ENCODE measurements around the gene HLCS. TPM values are rescaled to one million over a fixed set of nuclear protein-coding genes. Genes with fewer than 3 reads are reported as not detected.
A peak's percentile ranks its signal among the peaks of the same experiment; 100 is the strongest.

The HLCS gene
- total and polyA plus RNA-seq, 5 experiments from 2014 or later: 6.2 to 13.4 (median 12.3) TPM

- Mint-ChIP-seq H3K4me1 (peaks cover 8 to 11% (median 10%) of the 10 kb centered on the region in 4 donors), H3K27ac (no peak overlapping the region), H3K9me3 (no peaks in the 10 kb centered on the region), H3K27me3 (no peaks in the 10 kb centered on the region), H3K4me3 (no peak overlapping the region), H3K36me3 (peaks cover 0 to 25% (median 4%) of the 10 kb centered on the region in 3 donors)
- DNase-seq: no peak
- POLR2A ChIA-PET: no interaction called here
- ATAC-seq: no peak
Measured at GRCh38 chr21:36916718-36917117, 49.8 kb downstream of the HLCS start.

GRCh38 chr21:36915696-36916245 lies 50.7 kb downstream of the HLCS start:
- ATAC-seq: no peak
- Mint-ChIP-seq H3K4me1 (peaks cover 8 to 11% (median 10%) of the 10 kb centered on the region in 4 donors), H3K36me3 (peaks cover 0 to 23% (median 3%) of the 10 kb centered on the region in 3 donors), H3K9me3 (no peaks in the 10 kb centered on the region), H3K27me3 (no peaks in the 10 kb centered on the region), H3K4me3 (no peak overlapping the region), H3K27ac (peak overlapping the region in 1 of 10 donors; percentile 50)
- DNase-seq: no peak
- POLR2A ChIA-PET: no interaction called here

GRCh38 chr21:36915014-36915695 lies 51.3 kb downstream of the HLCS start:
- ATAC-seq: no peak
- H3K27ac Mint-ChIP-seq: no peak overlapping the region
- H3K4me1 Mint-ChIP-seq: peaks cover 8 to 11% (median 10%) of the 10 kb centered on the region in 4 donors
- POLR2A ChIA-PET: no interaction called here
- DNase-seq: no peak
- peaks cover 0 to 20% (median 3%) of the 10 kb centered on the region in 3 donors for H3K36me3 Mint-ChIP-seq
- no peak overlapping the region for H3K4me3 Mint-ChIP-seq
- no peaks in the 10 kb centered on the region for H3K9me3 Mint-ChIP-seq
- no peaks in the 10 kb centered on the region for H3K27me3 Mint-ChIP-seq

GRCh38 chr21:36914244-36915013 lies 52.0 kb downstream of the HLCS start:
- DNase-seq (no peak), ATAC-seq (no peak)
- H3K9me3 Mint-ChIP-seq: no peaks in the 10 kb centered on the region
- POLR2A ChIA-PET: no interaction called here
- H3K36me3 Mint-ChIP-seq: peaks cover 0 to 22% (median 7%) of the 10 kb centered on the region in 3 donors
- no peak overlapping the region for H3K4me3 Mint-ChIP-seq
- H3K4me1 Mint-ChIP-seq: peaks cover 9 to 11% (median 10%) of the 10 kb centered on the region in 4 donors
- H3K27ac Mint-ChIP-seq: no peak overlapping the region
- H3K27me3 Mint-ChIP-seq: no peaks in the 10 kb centered on the region

GRCh38 chr21:36913247-36914169 lies 53.0 kb downstream of the HLCS start:
- Mint-ChIP-seq H3K4me3 (no peak overlapping the region), H3K9me3 (no peaks in the 10 kb centered on the region), H3K27ac (no peak overlapping the region), H3K27me3 (no peaks in the 10 kb centered on the region), H3K4me1 (peaks cover 6 to 11% (median 10%) of the 10 kb centered on the region in 4 donors), H3K36me3 (peaks cover 0 to 17% (median 9%) of the 10 kb centered on the region in 3 donors)
- POLR2A ChIA-PET: no interaction called here
- ATAC-seq: no peak
- no peak for DNase-seq

GRCh38 chr21:36910581-36911307 lies 55.7 kb downstream of the HLCS start:
- POLR2A ChIA-PET: no interaction called here
- no peak overlapping the region for H3K27ac Mint-ChIP-seq

GRCh38 chr21:36909901-36910561 lies 56.4 kb downstream of the HLCS start:
- H3K4me3 Mint-ChIP-seq: no peak overlapping the region
- peaks cover 0 to 3% (median 1%) of the 10 kb centered on the region in 4 donors for H3K4me1 Mint-ChIP-seq
- no peaks in the 10 kb centered on the region for H3K9me3 Mint-ChIP-seq
- no peaks in the 10 kb centered on the region for H3K27me3 Mint-ChIP-seq
- peaks cover 0 to 10% (median 6%) of the 10 kb centered on the region in 3 donors for H3K36me3 Mint-ChIP-seq
- DNase-seq (no peak), ATAC-seq (no peak)
- POLR2A ChIA-PET: no interaction called here
- H3K27ac Mint-ChIP-seq: no peak overlapping the region

More at GRCh38 chr21:36910581-36911307, 55.7 kb downstream of the HLCS start:
- Mint-ChIP-seq H3K4me1 (peaks cover 0 to 3% (median 1%) of the 10 kb centered on the region in 4 donors), H3K36me3 (peaks cover 0 to 12% (median 9%) of the 10 kb centered on the region in 3 donors), H3K27me3 (no peaks in the 10 kb centered on the region), H3K9me3 (no peaks in the 10 kb centered on the region), H3K4me3 (no peak overlapping the region)
- DNase-seq: no peak
- ATAC-seq: no peak

- Mint-ChIP-seq H3K27ac (no peak overlapping the region), H3K27me3 (no peaks in the 10 kb centered on the region), H3K4me3 (no peak overlapping the region), H3K36me3 (peaks cover 0 to 9% (median 6%) of the 10 kb centered on the region in 3 donors), H3K9me3 (no peaks in the 10 kb centered on the region), H3K4me1 (peaks cover 0 to 3% (median 1%) of the 10 kb centered on the region in 4 donors)
- DNase-seq (no peak), ATAC-seq (no peak)
- POLR2A ChIA-PET: no interaction called here
Measured at GRCh38 chr21:36909423-36909822, 57.0 kb downstream of the HLCS start.

GRCh38 chr21:36908260-36908908 lies 58.1 kb downstream of the HLCS start:
- ATAC-seq: no peak
- POLR2A ChIA-PET: no interaction called here
- Mint-ChIP-seq H3K4me3 (no peak overlapping the region), H3K9me3 (no peaks in the 10 kb centered on the region), H3K27me3 (no peaks in the 10 kb centered on the region), H3K4me1 (peaks cover 0 to 2% (median 2%) of the 10 kb centered on the region in 4 donors), H3K27ac (no peak overlapping the region), H3K36me3 (peaks cover 0 to 9% (median 6%) of the 10 kb centered on the region in 3 donors)
- DNase-seq: no peak

- peaks cover 0 to 6% (median 0%) of the 10 kb centered on the region in 4 donors for H3K4me1 Mint-ChIP-seq
- no peak overlapping the region for H3K27ac Mint-ChIP-seq
- H3K9me3 Mint-ChIP-seq: no peaks in the 10 kb centered on the region
- no peaks in the 10 kb centered on the region for H3K27me3 Mint-ChIP-seq
- H3K4me3 Mint-ChIP-seq: no peak overlapping the region
- H3K36me3 Mint-ChIP-seq: peaks cover 0 to 15% (median 10%) of the 10 kb centered on the region in 3 donors
- POLR2A ChIA-PET: no interaction called here
- DNase-seq (no peak), ATAC-seq (no peak)
Measured at GRCh38 chr21:36904093-36904666, 62.3 kb downstream of the HLCS start.

GRCh38 chr21:36902793-36903192 lies 63.7 kb downstream of the HLCS start:
- Mint-ChIP-seq H3K36me3 (peaks cover 0 to 15% (median 14%) of the 10 kb centered on the region in 3 donors), H3K27ac (peak overlapping the region in 1 of 10 donors; percentile 26), H3K4me3 (no peak overlapping the region), H3K9me3 (no peaks in the 10 kb centered on the region), H3K27me3 (no peaks in the 10 kb centered on the region), H3K4me1 (peaks cover 0 to 6% (median 0%) of the 10 kb centered on the region in 4 donors)
- POLR2A ChIA-PET: no interaction called here
- ATAC-seq (no peak), DNase-seq (no peak)
